SU-DHL-6 (cell line): ENCODE data around the gene ACAD10.

Experiments used
- CTCF ChIP-seq: fragments of 200-600 bp; sonication (generic); IDR thresholded peaks from one replicate; pipeline ENCODE4 v1.5.1; 2017; ENCODE audit warnings: antibody characterized with exemption, mild to moderate bottlenecking, low read length, moderate library complexity; ENCODE audit not compliant: insufficient read depth, poor library complexity, severe bottlenecking
- EZH2phosphoT487 ChIP-seq: fragments of 200-600 bp; sonication (generic), shearing (Covaris generic); conservative IDR thresholded peaks from 2 replicates; pipeline ENCODE4 v1.6.1; 2018; ENCODE audit warnings: mild to moderate bottlenecking, antibody characterized with exemption, low read length, moderate library complexity, mixed read lengths

GRCh38 chr12:111792155-111792855 lies 106.5 kb downstream of the ACAD10 start:
- TF ChIP-seq CTCF, result no peak
- no peak for TF ChIP-seq EZH2phosphoT487
